ENCODE measurements around the gene ABCD1. TPM values are rescaled to one million over a fixed set of nuclear protein-coding genes. Genes with fewer than 3 reads are reported as not detected.

The ABCD1 gene
- total and polyA plus RNA-seq, 10 of the 15 experiments (the other 5 are each of a cell fraction or from before 2014, with no cell fraction given), result 0.13 to 6.5 (median 1.4) TPM

GRCh38 chrX:153701706-153702105 is 22.9 kb upstream of the ABCD1 start (continued):
- TF ChIP-seq, protein P1, sequence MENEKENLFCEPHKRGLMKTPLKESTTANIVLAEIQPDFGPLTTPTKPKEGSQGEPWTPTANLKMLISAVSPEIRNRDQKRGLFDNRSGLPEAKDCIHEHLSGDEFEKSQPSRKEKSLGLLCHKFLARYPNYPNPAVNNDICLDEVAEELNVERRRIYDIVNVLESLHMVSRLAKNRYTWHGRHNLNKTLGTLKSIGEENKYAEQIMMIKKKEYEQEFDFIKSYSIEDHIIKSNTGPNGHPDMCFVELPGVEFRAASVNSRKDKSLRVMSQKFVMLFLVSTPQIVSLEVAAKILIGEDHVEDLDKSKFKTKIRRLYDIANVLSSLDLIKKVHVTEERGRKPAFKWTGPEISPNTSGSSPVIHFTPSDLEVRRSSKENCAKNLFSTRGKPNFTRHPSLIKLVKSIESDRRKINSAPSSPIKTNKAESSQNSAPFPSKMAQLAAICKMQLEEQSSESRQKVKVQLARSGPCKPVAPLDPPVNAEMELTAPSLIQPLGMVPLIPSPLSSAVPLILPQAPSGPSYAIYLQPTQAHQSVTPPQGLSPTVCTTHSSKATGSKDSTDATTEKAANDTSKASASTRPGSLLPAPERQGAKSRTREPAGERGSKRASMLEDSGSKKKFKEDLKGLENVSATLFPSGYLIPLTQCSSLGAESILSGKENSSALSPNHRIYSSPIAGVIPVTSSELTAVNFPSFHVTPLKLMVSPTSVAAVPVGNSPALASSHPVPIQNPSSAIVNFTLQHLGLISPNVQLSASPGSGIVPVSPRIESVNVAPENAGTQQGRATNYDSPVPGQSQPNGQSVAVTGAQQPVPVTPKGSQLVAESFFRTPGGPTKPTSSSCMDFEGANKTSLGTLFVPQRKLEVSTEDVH (IDR thresholded peaks at IDR 0.05; ENCODE audit: low read depth, partially characterized antibody), result no peak
- TF ChIP-seq PML (IDR thresholded peaks at IDR 0.05; ENCODE audit: low read length) (no peak), HSF1 (IDR thresholded peaks at IDR 0.05; ENCODE audit: low read depth, low read length) (no peak), SRF (IDR thresholded peaks at IDR 0.05; ENCODE audit: low read depth in 2 of 2, low read length in 2 of 2) (no peak), TBL1XR1 (IDR thresholded peaks at IDR 0.05; ENCODE audit: low read depth, low read length) (no peak), FOS (IDR thresholded peaks at IDR 0.05; ENCODE audit: borderline replicate concordance, extremely low read depth, insufficient read length) (no peak), TCF3 (IDR thresholded peaks at IDR 0.05; ENCODE audit: borderline replicate concordance, insufficient read depth, low read depth, low read length) (no peak)
- TF ChIP-seq, protein P2, sequence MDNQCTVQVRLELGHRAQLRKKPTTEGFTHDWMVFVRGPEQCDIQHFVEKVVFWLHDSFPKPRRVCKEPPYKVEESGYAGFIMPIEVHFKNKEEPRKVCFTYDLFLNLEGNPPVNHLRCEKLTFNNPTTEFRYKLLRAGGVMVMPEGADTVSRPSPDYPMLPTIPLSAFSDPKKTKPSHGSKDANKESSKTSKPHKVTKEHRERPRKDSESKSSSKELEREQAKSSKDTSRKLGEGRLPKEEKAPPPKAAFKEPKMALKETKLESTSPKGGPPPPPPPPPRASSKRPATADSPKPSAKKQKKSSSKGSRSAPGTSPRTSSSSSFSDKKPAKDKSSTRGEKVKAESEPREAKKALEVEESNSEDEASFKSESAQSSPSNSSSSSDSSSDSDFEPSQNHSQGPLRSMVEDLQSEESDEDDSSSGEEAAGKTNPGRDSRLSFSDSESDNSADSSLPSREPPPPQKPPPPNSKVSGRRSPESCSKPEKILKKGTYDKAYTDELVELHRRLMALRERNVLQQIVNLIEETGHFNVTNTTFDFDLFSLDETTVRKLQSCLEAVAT (IDR thresholded peaks at IDR 0.05), result no peak
